ENCODE measurements around the gene MYO3B.

DNA sequence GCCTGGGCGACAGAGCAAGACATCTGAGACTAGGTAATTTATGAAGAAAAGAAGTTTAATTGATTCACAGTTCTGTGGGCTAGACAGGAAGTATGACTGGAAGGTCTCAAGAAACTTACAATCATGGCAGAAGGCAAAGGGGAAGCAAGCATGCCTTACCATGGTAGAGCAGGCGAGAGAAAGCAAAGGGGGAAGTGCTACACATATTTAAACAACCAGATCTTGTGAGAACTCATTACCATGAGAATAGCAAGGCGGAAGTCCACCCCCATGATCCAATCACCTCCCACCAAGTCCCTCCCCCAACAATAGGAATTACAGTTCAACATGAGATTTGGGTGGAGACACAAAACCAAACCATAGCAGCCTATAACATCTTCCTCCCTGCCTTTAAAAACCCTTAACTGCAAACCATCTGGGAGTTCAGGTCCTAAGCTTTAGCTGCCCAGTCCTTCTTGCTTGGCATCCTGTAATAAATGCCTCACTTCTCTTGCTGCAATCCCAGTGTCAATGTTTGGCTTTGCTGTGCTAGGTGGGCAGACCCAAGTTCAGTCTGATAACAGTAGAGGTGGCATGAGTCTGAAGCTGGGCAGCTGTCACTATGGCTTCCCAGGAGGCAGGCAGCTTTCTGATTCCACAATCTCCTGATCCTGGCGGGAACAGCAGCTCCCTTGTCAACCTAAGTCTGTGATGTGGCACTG, 526.0 kb downstream of the MYO3B start:
- no peak for TF ChIP-seq EP300 (IDR thresholded peaks at IDR 0.05)
- no peak for TF ChIP-seq KDM1A (IDR thresholded peaks at IDR 0.05; ENCODE audit: low read depth)
- no peak for TF ChIP-seq RARB (CRISPR knock-in tag; IDR thresholded peaks at IDR 0.05)
- no peak for TF ChIP-seq REST (IDR thresholded peaks at IDR 0.05)
- no peak for TF ChIP-seq MAZ (IDR thresholded peaks at IDR 0.05; ENCODE audit: borderline replicate concordance, low read depth, low read length)
- TF ChIP-seq ESRRA (IDR thresholded peaks at IDR 0.05; ENCODE audit: borderline replicate concordance, low read length) = no peak
- no peak for TF ChIP-seq RNF2 (IDR thresholded peaks at IDR 0.05; ENCODE audit: borderline replicate concordance, low read depth)
- TF ChIP-seq, protein P1, sequence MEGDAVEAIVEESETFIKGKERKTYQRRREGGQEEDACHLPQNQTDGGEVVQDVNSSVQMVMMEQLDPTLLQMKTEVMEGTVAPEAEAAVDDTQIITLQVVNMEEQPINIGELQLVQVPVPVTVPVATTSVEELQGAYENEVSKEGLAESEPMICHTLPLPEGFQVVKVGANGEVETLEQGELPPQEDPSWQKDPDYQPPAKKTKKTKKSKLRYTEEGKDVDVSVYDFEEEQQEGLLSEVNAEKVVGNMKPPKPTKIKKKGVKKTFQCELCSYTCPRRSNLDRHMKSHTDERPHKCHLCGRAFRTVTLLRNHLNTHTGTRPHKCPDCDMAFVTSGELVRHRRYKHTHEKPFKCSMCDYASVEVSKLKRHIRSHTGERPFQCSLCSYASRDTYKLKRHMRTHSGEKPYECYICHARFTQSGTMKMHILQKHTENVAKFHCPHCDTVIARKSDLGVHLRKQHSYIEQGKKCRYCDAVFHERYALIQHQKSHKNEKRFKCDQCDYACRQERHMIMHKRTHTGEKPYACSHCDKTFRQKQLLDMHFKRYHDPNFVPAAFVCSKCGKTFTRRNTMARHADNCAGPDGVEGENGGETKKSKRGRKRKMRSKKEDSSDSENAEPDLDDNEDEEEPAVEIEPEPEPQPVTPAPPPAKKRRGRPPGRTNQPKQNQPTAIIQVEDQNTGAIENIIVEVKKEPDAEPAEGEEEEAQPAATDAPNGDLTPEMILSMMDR (IDR thresholded peaks at IDR 0.05) = no peak
- TF ChIP-seq RAD21 (conservative IDR thresholded peaks at IDR 0.05 in 1 of 2, IDR thresholded peaks at IDR 0.05 in 1 of 2) = no peak
- no peak for TF ChIP-seq POLR2A (IDR thresholded peaks at IDR 0.05; ENCODE audit: low read length)
- TF ChIP-seq, protein P2, sequence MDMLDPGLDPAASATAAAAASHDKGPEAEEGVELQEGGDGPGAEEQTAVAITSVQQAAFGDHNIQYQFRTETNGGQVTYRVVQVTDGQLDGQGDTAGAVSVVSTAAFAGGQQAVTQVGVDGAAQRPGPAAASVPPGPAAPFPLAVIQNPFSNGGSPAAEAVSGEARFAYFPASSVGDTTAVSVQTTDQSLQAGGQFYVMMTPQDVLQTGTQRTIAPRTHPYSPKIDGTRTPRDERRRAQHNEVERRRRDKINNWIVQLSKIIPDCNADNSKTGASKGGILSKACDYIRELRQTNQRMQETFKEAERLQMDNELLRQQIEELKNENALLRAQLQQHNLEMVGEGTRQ (IDR thresholded peaks at IDR 0.05) = no peak
- TF ChIP-seq BHLHE40 (IDR thresholded peaks at IDR 0.05; ENCODE audit: low read depth, low read length) = no peak
